GM21717 (cell line): ENCODE measurements around the gene SDK1.

ENCODE experiments used
- ATAC-seq: cut with Tn5 transposase; IDR thresholded peaks from one replicate; pipeline ENCODE4 v1.9.1; 2021; ENCODE audit warnings: mild to moderate bottlenecking, moderate library complexity; ENCODE audit not compliant: unreplicated experiment

The SDK1 gene

GRCh38 chr7:3965794-3966395 is 664.8 kb downstream of the SDK1 start:
- ATAC-seq, result no peak

DNA sequence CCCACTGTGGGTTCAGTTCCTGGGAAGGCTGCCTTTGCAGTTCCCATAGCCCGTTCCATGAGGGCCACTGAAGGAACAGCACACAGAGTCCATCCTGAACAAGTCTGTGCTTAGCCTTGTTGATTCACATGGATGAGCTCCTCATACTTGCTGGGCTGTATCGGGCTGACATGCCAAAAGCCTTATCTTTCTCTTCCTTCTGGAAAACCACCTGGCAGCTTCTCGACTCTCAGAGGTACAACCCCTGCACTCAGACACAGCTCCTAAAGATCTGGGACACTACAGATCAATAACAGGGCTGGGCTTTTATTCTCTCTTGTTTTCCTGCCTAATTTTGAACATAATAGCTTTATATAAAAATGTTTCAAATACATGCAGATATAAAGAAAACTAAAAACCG is 667.2 kb downstream of the SDK1 start:
- ATAC-seq, result no peak

DNA sequence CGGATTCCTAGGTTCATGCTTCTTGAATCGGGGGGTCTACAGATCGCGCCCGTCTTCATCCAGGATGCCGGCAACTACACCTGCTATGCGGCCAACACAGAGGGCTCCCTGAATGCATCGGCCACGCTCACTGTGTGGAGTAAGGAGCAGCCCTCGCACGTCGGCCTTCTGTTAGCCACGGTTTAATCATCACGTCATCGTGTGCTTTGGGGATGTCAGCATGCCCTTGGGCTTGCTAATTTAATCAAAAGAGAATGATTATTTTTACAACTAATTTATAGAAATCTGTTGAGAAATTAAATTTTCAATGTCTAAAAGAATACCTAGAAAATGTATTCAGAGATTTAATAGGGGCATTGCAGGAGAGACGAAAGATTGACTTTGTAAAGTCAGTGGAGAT is 668.2 kb downstream of the SDK1 start:
- no peak for ATAC-seq

GRCh38 chr7:3971323-3971722 is 670.3 kb downstream of the SDK1 start:
- no peak for ATAC-seq

- ATAC-seq, result no peak
These were observed 672.2 kb downstream of the SDK1 start for GRCh38 chr7:3973264-3973663.

DNA sequence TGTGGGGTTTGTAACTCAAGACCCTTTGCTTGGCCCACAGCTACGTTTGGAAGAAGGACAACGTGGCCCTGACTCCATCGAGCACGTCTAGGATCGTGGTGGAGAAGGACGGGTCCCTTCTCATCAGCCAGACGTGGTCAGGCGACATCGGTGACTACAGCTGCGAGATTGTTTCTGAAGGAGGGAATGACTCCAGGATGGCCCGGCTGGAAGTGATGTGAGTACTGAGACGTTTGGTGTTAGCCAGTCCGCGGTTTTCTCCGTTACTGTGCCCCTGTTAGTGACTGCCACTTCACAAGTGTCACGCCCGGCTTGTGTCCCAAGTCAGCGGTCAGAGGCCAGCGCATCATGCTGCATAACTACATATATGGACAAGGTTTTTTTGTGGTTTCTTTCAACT is 673.3 kb downstream of the SDK1 start:
- ATAC-seq, result no peak

- no peak for ATAC-seq
These were observed 674.3 kb downstream of the SDK1 start for GRCh38 chr7:3975371-3975770.

GRCh38 chr7:3977391-3977790 is 676.3 kb downstream of the SDK1 start:
- no peak for ATAC-seq

GRCh38 chr7:3978839-3979238 is 677.8 kb downstream of the SDK1 start:
- ATAC-seq, result no peak

DNA sequence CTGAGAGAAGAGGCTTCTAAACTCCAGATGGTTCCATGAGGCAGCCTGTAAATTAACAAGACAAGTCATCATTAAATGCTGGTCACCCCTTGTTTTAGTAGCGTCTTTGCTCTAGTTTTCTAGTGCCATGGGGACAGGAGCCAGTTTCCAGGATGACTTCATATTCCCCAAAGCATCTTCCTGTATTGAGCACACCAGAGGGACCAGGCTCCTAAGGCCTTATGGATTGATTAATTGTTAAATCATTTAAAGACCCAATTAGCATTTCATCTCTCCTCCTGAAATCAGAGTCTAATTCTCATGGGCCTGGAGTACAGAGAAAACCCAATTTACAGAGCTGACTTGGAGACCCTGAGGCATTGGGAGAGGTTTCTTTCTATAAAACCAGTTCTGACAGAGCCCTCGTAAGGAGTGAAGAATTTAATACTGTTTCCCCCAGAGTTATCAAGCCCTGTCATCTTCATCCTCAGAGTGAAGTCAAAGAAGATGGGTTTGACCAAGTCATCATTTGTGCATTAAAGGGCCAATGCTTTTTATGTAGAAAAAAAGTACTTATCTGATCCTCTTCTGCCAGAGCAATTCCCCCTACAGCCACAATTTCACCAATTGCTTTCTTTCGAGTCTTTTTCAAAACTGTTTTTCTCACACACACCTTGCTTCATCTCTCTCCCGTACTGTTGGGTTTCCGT is 678.7 kb downstream of the SDK1 start:
- ATAC-seq, result no peak

- no peak for ATAC-seq
These were observed 679.2 kb downstream of the SDK1 start for GRCh38 chr7:3980300-3980643.

DNA sequence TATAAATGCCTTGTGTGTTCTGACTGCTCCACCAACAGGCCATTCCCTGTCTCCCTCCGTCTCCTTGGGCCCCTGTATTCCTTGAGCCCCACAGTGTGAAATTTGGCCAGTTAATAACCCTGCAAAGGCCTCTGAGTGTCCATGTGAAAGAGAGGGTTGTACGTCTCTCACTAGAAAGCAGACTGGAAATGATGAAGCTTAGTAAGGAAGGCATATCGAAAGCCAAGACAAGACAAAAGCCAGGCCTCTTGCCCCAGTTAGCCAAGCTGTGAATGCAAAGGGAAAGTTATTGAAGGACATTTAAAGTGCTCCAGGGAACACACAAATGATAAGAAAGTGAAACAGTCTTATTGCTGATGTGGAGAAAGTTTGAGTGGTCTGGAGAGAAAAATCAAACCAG is 680.2 kb downstream of the SDK1 start:
- no peak for ATAC-seq

DNA sequence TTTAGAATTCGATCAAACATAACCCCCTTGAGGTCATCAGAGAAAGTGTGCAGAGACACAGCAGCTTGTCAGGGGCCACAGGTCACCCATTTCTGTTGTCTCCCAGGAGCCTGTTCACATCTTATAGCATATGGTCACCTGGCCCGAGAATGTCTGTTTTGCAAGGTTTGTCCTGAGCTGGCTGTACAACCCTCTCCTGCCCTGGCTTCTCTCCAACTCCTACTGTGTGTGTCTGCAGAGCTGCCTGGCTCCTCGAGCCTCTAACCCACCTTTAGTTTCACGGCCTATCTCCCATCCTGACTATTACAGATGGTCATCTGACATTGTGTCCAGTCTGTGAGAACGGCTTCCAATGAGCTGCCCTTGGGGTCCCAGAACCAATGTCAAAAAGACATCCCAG is 683.4 kb downstream of the SDK1 start:
- no peak for ATAC-seq

DNA sequence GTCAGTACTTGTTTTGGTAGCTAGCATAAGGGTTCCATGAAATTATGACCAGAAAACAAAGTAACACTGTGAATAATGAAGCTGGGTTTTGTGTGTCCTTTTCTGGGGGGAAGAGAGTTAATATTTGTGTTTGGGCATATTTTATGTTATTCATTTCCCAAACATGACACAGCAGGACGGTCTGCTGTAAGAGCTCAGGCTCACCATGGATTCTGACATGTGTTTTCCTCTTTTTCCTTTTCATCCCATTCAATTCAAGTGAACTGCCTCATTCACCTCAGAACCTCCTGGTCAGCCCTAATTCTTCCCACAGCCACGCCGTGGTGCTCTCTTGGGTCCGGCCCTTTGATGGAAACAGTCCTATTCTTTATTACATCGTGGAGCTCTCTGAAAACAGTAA is 685.9 kb downstream of the SDK1 start:
- no peak for ATAC-seq

- ATAC-seq, result no peak
These were observed 686.4 kb downstream of the SDK1 start for GRCh38 chr7:3987426-3987927.

- ATAC-seq, result no peak
These were observed 688.7 kb downstream of the SDK1 start for GRCh38 chr7:3989723-3990122.

GRCh38 chr7:3991731-3992231 is 690.7 kb downstream of the SDK1 start:
- no peak for ATAC-seq

- no peak for ATAC-seq
These were observed 691.8 kb downstream of the SDK1 start for GRCh38 chr7:3992841-3993240.

GRCh38 chr7:3994764-3995163 is 693.7 kb downstream of the SDK1 start:
- ATAC-seq, result no peak

DNA sequence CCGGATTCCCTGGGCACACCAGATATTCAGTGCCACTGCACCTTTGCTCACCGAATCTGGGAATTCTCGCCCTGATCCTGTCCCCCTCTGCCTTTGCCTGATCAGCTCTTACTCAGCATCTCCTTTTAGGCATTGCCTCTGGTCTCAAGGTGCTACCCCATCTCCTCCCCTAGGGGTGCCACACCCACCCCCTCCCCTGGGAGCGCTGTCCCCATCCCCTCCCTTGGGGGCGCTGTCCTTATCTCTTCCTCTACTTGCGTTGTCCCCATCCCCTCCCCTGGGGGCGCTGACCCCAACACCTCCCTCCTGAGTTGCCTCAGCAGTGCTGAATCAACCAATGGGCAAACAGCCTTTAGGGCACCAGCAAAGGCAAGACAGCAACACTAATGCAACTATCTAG is 694.1 kb downstream of the SDK1 start:
- no peak for ATAC-seq

DNA sequence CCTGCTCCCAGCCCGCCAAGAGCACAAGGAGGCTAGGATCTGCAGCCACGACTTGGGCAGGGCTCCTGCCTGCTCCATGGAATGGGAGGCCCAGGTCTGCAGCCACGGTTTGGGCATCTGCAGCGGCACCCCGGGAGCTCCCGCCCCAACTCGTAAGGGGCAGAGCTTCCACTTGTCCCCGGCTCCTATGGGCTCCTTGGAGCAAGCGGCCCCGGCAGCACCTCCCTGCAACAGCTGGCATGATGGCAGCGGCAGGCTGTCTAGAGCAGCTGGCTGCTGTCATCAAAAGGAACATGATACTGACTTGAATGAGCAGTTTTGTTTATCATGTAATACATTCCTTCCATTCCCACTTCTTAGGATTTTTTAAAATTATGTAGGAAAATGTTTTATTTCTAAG is 697.0 kb downstream of the SDK1 start:
- no peak for ATAC-seq

DNA sequence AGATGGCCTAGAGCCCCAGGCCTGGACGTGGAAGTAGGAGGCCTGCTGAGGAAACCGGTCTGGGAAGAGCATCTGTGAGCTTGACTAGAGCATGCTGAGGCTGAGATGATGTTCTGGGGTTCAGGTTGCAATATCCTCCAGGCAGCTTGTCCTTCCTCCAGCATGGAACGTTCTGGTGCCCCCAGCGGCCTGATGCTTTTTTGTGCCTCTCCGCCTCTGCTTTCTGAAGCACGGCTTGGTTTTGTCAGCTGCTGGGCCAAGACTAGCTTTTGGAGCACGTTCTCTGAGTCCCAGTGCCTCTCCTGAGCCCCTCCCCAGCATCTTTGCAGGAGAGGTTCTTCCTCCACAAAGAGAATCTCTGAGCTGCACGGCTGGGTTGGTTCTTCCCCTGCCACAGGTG is 699.1 kb downstream of the SDK1 start:
- ATAC-seq, result no peak

DNA sequence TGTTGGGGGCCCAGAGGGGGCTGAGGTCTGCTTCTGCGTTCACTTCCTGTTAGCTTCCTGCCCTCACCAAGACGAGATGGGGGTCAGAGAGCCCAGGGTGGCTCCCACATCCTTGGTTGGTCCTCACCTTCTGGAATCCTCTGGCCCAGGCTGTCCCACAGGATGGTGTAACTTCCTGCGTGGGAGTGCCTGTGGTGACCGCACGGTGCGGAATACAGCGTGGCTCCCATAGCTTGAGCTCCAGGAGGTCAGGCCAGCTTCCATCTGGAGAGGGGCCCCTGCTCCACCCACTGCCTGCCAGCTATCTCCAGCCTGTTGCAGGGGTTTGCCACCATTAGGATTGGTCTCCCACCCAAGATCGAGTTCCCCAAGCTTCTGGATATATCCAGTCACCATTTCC is 699.9 kb downstream of the SDK1 start:
- no peak for ATAC-seq
